H9 (cell line): Measurements from ENCODE around the gene PRR35. TPM values are rescaled to one million over a fixed set of nuclear protein-coding genes. Genes with fewer than 3 reads are reported as not detected.

Experiments
- DNase-seq: peaks from one replicate; pipeline ENCODE4 v3.0.0-alpha.2; 2017
- H2AFZ ChIP-seq: one replicate; pipeline ENCODE4 v1.6.1; 2013; ENCODE audit warnings: mild to moderate bottlenecking, low read length, control low read depth, moderate library complexity
- H2AK5ac ChIP-seq: 2 replicates; pipeline ENCODE4 v1.6.1; 2013; ENCODE audit warnings: low read length, control low read depth, mixed read lengths; ENCODE audit not compliant: insufficient read length
- H2BK120ac ChIP-seq: one replicate; pipeline ENCODE4 v1.6.1; 2013; ENCODE audit warnings: low read depth, mild to moderate bottlenecking, low read length, control low read depth, inconsistent platforms; ENCODE audit not compliant: poor library complexity, severe bottlenecking
- H2BK12ac ChIP-seq: 2 replicates; pipeline ENCODE4 v1.6.1; 2013; ENCODE audit warnings: low read length, control low read depth, mixed read lengths, low read depth; ENCODE audit not compliant: insufficient read length
- H2BK15ac ChIP-seq: 2 replicates; pipeline ENCODE4 v1.6.1; 2013; ENCODE audit warnings: low read depth, low read length, control low read depth
- H2BK20ac ChIP-seq: one replicate; pipeline ENCODE4 v1.6.1; 2013; ENCODE audit warnings: low read depth, mild to moderate bottlenecking, low read length, control low read depth, inconsistent platforms; ENCODE audit not compliant: poor library complexity, severe bottlenecking
- H2BK5ac ChIP-seq: 2 replicates; pipeline ENCODE4 v1.6.1; 2013; ENCODE audit warnings: low read length, control low read depth, mixed read lengths; ENCODE audit not compliant: insufficient read length
- H3K14ac ChIP-seq: 2 replicates; pipeline ENCODE4 v1.6.1; 2013; ENCODE audit warnings: low read length, control low read depth; ENCODE audit not compliant: insufficient read depth
- H3K18ac ChIP-seq: 2 replicates; pipeline ENCODE4 v1.6.1; 2013; ENCODE audit warnings: low read depth, mild to moderate bottlenecking, mixed read lengths, low read length, control low read depth; ENCODE audit not compliant: insufficient read length
- H3K23ac ChIP-seq: 2 replicates; pipeline ENCODE4 v1.6.1; 2013; ENCODE audit warnings: low read length, control low read depth, mixed read lengths, low read depth; ENCODE audit not compliant: insufficient read length
- H3K23me2 ChIP-seq: 2 replicates; pipeline ENCODE4 v1.6.1; 2013; ENCODE audit warnings: low read depth, mild to moderate bottlenecking, mixed read lengths, low read length, control low read depth; ENCODE audit not compliant: insufficient read length, poor library complexity, severe bottlenecking
- H3K27ac ChIP-seq: 2 replicates; pipeline ENCODE4 v1.5.1; 2013; ENCODE audit warnings: low read length, control low read depth, mixed read lengths, low read depth; ENCODE audit not compliant: insufficient read length
- H3K27me3 ChIP-seq: 2 replicates; pipeline ENCODE4 v1.6.1; 2013; ENCODE audit warnings: low read length, control low read depth, inconsistent platforms; ENCODE audit not compliant: insufficient read depth
- H3K4ac ChIP-seq: 2 replicates; pipeline ENCODE4 v1.6.1; 2013; ENCODE audit warnings: low read depth, mild to moderate bottlenecking, control low read depth, inconsistent platforms, low read length, moderate library complexity
- H3K4me1 ChIP-seq: 2 replicates; pipeline ENCODE4 v1.6.1; 2013; ENCODE audit warnings: low read length, control low read depth, inconsistent platforms; ENCODE audit not compliant: insufficient read depth
- H3K4me2 ChIP-seq: 2 replicates; pipeline ENCODE4 v1.6.1; 2013; ENCODE audit warnings: low read length, control low read depth, mixed read lengths; ENCODE audit not compliant: insufficient read length, insufficient read depth
- H3K56ac ChIP-seq: 2 replicates; pipeline ENCODE4 v1.6.1; 2013; ENCODE audit warnings: low read depth, mild to moderate bottlenecking, mixed read lengths, low read length, control low read depth; ENCODE audit not compliant: insufficient read length
- H3K79me1 ChIP-seq: 2 replicates; pipeline ENCODE4 v1.6.1; 2013; ENCODE audit warnings: low read depth, mild to moderate bottlenecking, moderate library complexity, low read length, control low read depth, inconsistent platforms; ENCODE audit not compliant: insufficient read depth, poor library complexity, severe bottlenecking
- H3K79me2 ChIP-seq: 2 replicates; pipeline ENCODE4 v1.6.1; 2013; ENCODE audit warnings: low read length, control low read depth, inconsistent platforms; ENCODE audit not compliant: insufficient read depth
- H3K9ac ChIP-seq: 2 replicates; pipeline ENCODE4 v1.6.1; 2013; ENCODE audit warnings: low read length, control low read depth, mixed read lengths; ENCODE audit not compliant: insufficient read length; ENCODE audit errors: extremely low read depth
- H3K9me3 ChIP-seq: one replicate; pipeline ENCODE4 v1.6.1; 2013; ENCODE audit warnings: low read depth, low read length, inconsistent platforms; ENCODE audit not compliant: control insufficient read depth
- H3T11ph ChIP-seq: one replicate; pipeline ENCODE4 v1.6.1; 2013; ENCODE audit warnings: mild to moderate bottlenecking, low read length, control low read depth, inconsistent platforms
- H4K20me1 ChIP-seq: one replicate; pipeline ENCODE4 v1.6.1; 2013; ENCODE audit not compliant: control insufficient read depth, insufficient read length, insufficient read depth
- H4K5ac ChIP-seq: 2 replicates; pipeline ENCODE4 v1.6.1; 2013; ENCODE audit warnings: low read depth, mild to moderate bottlenecking, mixed read lengths, low read length, control low read depth; ENCODE audit not compliant: insufficient read length
- H4K8ac ChIP-seq: replicated peaks from 2 replicates; pipeline ENCODE4 v1.6.1; 2013; ENCODE audit warnings: low read length, control low read depth, mixed read lengths, low read depth; ENCODE audit not compliant: insufficient read length
- H4K91ac ChIP-seq: 2 replicates; pipeline ENCODE4 v1.6.1; 2013; ENCODE audit warnings: low read depth, mild to moderate bottlenecking, moderate library complexity, mixed read lengths, low read length, control low read depth; ENCODE audit not compliant: insufficient read length
- H3K27ac Mint-ChIP-seq, 3 experiments: 2 replicates in 2 of 3; 3 replicates in 1 of 3; pipeline ENCODE4 v1.8.0; 2020 to 2021; ENCODE audit warnings: mixed read lengths in 3 of 3, mild to moderate bottlenecking in 1 of 3, moderate library complexity in 1 of 3
- H3K27me3 Mint-ChIP-seq: 2 replicates; pipeline ENCODE4 v1.8.0; 2021; ENCODE audit warnings: low read depth, mild to moderate bottlenecking, moderate library complexity, mixed read lengths
- H3K36me3 Mint-ChIP-seq, 3 experiments: 2 replicates in 2 of 3; 3 replicates in 1 of 3; pipeline ENCODE4 v1.8.0; 2020 to 2021; ENCODE audit warnings: low read depth in 3 of 3, mixed read lengths in 3 of 3; ENCODE audit not compliant: insufficient read depth in 1 of 3
- H3K4me1 Mint-ChIP-seq, 2 experiments: 2 replicates each; pipeline ENCODE4 v1.8.0; 2020; ENCODE audit warnings: mixed read lengths in 2 of 2
- H3K4me3 Mint-ChIP-seq, 2 experiments: 2 replicates in 1 of 2; 3 replicates in 1 of 2; pipeline ENCODE4 v1.8.0; 2020 to 2021; ENCODE audit warnings: mild to moderate bottlenecking in 2 of 2, mixed read lengths in 2 of 2, moderate library complexity in 1 of 2
- H3K9me3 Mint-ChIP-seq, 2 experiments: 2 replicates in 1 of 2; 3 replicates in 1 of 2; pipeline ENCODE4 v1.8.0; 2020; ENCODE audit warnings: mild to moderate bottlenecking in 2 of 2, mixed read lengths in 2 of 2, moderate library complexity in 1 of 2
- CTCF ChIP-seq: fragments of 200-600 bp; sonication (generic); conservative IDR thresholded peaks from 3 replicates; pipeline ENCODE4 v1.8.0; 2021; ENCODE audit warnings: antibody characterized with exemption, mild to moderate bottlenecking
- WGBS: extraction: QIAGEN DNeasy Blood & Tissue Kit; methylation state at CpG from one replicate; pipeline ENCODE4 v1.1.7; 2013; ENCODE audit warnings: missing lambda C conversion rate, low lambda C conversion rate, mixed read lengths; ENCODE audit not compliant: insufficient read length; ENCODE audit errors: extremely low coverage; 5-methylcytosine and 5-hydroxymethylcytosine counted together
- total RNA-seq: library from RNA; stranded (reverse); gene quantifications from 2 replicates; pipeline ENCODE4 v1.2.1, GENCODE V29; 2021

The PRR35 gene
- total RNA-seq, 1 experiment from 2014 or later: 0.33 TPM

- H3K23me2 ChIP-seq: peaks cover 13% of the 10 kb centered on the region
- no peak overlapping the region for H2BK120ac ChIP-seq
- H3K9me3 ChIP-seq: no peaks in the 10 kb centered on the region
- no peak overlapping the region for H3K27ac ChIP-seq
- no peaks in the 10 kb centered on the region for H3K27me3 Mint-ChIP-seq
- H2BK12ac ChIP-seq: no peak overlapping the region
- H3T11ph ChIP-seq: no peak overlapping the region
- no peaks in the 10 kb centered on the region for H3K27me3 ChIP-seq
- no peak overlapping the region for H3K27ac Mint-ChIP-seq
- H4K8ac ChIP-seq: no peak overlapping the region
- H4K20me1 ChIP-seq: peaks cover 6% of the 10 kb centered on the region
- H3K4me1 Mint-ChIP-seq: peaks cover 18% of the 10 kb centered on the region in 2 experiments
- H3K14ac ChIP-seq: no peak overlapping the region
- H3K36me3 Mint-ChIP-seq: peaks cover 0 to 12% (median 12%) of the 10 kb centered on the region in 3 experiments; a peak in 3 of 7 replicates
- no peak for TF ChIP-seq CTCF
- no peak overlapping the region for H4K91ac ChIP-seq
- no peak overlapping the region for H3K18ac ChIP-seq
- no peak overlapping the region for H2BK5ac ChIP-seq
- no peak for DNase-seq
- H3K4me1 ChIP-seq: no peaks in the 10 kb centered on the region; the same call in 1 of the 2 replicates
- WGBS: no CpG with 5 or more reads among the region's 12 CpGs
- H2BK20ac ChIP-seq: no peak overlapping the region
- H3K79me2 ChIP-seq: peaks cover 22% of the 10 kb centered on the region; the same call in 1 of the 2 replicates
- H2AFZ ChIP-seq: no peak overlapping the region
- peak overlapping the region; percentile 55 for H3K9ac ChIP-seq
- no peak overlapping the region for H3K23ac ChIP-seq
- peak overlapping the region; percentile 79 to 88 for H3K4me3 Mint-ChIP-seq
- no peak overlapping the region for H3K4ac ChIP-seq
- no peak overlapping the region for H3K56ac ChIP-seq
- no peaks in the 10 kb centered on the region for H3K9me3 Mint-ChIP-seq
- no peak overlapping the region for H2BK15ac ChIP-seq
- no peak overlapping the region for H2AK5ac ChIP-seq
- no peak overlapping the region for H4K5ac ChIP-seq
- peak overlapping the region; percentile 75 for H3K4me2 ChIP-seq
- no peaks in the 10 kb centered on the region for H3K79me1 ChIP-seq
Measured at GRCh38 chr16:529012-529575, 31.1 kb upstream of the PRR35 start.
